HG02571 (cell line): ENCODE data around the gene NEU2.
"Not testable (repeated sequence)": the region's sequence is repeated elsewhere in the genome, so short reads cannot be mapped to it uniquely, and the experiment has no call there.

Experiments used
- ATAC-seq: cut with Tn5 transposase; IDR thresholded peaks from one replicate; pipeline ENCODE4 v1.9.1; 2021; ENCODE audit warnings: mild to moderate bottlenecking, moderate library complexity; ENCODE audit not compliant: unreplicated experiment

Gene NEU2

DNA sequence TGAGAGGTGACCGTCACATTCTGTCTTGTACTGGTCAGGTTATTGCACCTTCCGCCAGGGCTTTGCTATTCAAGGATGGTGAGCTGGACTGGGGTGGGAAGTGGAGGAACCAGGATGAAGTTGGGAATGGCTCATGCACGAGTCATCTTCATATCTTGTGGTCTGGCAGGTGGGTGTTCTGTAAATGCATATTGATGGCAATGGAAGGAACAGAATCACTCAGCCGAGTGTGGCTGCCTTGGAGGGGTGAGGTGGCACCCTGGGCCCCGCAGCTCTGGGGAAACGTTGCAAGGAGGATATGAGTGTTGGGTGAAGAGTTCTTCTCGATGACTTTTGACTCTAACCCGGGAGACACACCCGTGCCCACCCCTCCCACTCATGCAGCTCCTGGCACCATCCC lies 1.2 kb downstream of the NEU2 start:
- ATAC-seq = no peak

DNA sequence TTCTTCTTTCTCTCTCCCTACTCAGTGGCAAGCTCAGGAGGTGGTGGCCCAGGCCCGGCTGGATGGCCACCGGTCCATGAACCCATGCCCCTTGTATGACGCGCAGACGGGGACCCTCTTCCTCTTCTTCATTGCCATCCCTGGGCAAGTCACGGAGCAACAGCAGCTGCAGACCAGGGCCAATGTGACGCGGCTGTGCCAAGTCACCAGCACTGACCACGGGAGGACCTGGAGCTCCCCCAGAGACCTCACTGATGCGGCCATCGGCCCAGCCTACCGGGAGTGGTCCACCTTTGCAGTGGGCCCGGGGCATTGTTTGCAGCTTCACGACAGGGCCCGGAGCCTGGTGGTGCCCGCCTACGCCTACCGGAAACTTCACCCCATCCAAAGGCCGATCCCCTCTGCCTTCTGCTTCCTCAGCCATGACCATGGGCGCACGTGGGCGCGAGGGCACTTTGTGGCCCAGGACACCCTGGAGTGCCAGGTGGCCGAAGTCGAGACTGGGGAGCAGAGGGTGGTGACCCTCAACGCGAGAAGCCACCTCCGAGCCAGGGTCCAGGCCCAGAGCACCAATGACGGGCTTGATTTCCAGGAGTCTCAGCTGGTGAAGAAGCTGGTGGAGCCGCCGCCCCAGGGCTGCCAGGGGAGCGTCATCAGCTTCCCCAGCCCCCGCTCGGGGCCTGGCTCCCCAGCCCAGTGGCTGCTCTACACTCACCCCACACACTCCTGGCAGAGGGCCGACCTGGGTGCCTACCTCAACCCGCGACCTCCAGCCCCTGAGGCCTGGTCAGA lies 1.8 kb downstream of the NEU2 start:
- ATAC-seq = no peak

DNA sequence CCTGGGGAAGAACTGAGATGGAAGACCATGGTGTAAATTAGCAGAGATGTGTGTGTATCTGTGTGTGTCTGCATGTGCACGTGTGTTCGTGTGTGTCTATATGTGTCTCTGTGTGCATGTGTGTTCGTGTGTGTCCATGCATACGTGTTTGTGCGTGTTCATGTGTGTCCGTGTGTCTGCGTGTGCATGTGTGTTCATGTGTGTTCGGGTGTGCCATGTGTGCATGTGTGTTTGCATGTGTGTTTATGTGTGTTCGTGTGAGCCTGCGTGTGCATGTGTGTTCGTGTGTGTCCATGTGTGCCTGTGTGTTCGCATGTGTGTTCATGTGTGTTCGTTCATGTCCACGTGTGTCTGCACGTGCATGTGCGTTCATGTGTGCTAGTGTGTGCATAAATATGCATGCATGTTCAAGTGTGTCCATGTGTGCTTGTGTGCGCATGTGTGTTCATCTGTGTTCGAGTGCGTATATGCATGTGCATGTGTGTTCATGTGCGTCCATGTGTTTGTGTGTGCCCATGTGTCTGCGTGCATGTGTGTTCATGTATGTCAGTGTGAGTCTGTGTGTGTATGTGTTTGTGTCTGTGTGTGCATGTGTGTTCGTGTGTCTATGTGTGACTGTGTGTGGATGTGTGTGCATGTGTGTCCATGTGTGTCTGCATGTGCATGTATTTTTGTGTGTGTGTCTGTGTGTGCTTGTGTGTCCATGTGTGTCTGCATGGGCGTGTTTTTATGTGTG lies 3.1 kb downstream of the NEU2 start:
- no peak for ATAC-seq

DNA sequence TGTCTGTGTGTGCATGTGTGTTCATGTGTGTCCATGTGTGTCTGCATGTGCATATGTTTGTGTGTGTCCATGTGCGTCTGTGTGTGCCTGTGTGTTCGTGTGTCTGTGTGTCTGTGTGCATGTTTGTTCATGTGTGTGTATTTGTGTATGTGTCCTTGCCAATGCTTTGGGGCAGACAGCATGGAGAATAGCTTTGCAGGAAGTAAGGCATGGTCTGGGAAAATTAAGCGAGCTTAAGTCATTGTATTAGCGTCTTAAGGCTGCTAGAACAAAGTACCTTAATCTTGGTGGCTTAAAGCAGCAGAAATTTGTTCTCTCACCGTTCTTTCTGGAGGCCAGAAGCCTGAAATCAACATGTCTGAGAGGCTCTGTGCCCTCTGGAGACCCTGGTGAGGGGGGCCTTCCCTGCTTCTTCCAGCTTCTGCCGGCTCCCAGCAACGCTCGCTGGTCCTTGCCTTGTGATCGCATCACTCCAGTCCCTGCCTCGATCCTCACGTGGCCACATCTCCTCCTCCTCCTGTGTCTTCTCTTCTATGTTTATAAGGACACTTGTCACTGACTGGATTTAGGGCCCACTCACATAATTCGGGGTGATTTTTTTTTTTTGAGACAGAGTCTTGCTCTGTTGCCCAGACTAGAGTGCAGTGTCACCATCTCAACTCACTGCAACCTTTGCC lies 3.8 kb downstream of the NEU2 start:
- ATAC-seq = no peak

DNA sequence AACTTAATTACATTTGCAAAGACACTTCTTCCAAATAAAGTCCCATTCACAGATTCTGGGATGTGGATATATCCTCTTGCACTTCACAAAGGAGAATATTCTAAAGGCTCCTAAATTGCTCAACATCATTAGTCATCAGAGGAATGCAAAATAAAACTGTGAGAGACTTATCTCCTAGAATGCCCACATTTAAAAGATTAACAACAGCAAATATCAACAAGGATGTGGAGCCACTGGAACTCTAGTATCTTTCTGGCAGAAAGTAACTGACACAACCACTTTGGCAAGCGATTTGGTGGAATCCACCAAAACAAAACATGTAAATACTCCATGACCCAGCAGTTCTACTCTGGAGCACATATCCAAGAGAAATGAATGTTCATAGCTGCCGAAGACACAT lies 4.6 kb downstream of the NEU2 start:
- ATAC-seq = no peak

DNA sequence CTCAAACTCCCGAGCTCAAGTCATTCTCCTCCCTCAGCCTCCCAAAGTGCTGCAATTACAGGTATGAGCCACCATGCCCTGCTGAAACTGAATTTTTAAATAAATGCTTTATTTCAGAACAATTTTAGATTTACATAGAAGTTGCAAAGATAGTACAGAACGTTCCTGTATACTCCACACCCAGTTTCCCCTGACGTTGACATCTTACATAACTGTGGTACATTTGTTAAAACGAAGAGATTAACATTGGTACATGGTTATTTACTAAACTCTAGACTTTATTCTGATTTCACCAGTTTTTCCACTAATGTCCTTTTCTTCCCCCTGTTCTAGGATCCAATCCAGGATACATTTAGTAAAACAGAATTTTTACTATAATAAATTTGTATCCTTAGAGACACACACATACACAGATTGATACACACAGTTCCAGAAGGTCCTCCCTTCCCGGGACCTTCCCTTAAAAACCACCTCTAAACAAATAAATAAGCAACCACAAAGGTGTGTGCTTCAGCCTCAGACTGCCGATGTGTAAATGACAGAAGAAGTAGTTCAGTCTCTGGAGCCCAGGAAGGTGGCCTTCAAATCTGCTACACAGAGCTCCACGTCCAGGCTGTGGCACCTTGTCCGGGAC lies 6.9 kb downstream of the NEU2 start:
- ATAC-seq = no peak

DNA sequence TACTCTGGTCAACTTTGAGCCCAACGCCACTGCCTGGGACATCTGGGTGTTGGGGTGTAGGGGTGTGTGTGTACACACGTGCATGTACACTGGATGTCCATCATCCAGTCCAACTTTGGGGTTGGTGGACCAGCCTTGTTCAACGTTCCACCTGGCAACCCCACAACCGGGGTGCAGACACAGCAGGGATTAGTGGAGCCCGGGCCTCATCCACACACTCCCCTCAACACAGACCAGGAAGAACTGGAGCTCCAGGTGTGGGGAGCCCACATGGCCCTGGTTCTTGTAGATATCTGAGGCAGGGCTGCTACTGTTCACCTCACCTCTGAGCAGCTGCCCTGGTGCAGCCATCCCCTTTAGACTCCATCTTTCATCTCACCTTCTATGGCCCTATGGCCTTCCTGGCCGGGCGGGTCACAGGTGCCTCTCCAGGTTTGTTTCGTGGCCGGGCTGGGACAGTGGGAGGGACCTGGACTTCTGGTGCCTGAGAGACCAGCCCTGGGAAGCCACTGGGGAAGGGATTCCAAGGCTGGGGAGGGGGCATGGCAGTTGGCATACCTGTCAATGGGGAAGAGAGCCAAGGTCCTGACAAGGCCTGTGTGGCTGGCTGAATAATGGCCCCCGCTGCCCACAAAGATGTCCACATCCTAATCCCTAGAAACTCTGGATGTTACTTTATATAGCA lies 7.5 kb downstream of the NEU2 start:
- no peak for ATAC-seq

DNA sequence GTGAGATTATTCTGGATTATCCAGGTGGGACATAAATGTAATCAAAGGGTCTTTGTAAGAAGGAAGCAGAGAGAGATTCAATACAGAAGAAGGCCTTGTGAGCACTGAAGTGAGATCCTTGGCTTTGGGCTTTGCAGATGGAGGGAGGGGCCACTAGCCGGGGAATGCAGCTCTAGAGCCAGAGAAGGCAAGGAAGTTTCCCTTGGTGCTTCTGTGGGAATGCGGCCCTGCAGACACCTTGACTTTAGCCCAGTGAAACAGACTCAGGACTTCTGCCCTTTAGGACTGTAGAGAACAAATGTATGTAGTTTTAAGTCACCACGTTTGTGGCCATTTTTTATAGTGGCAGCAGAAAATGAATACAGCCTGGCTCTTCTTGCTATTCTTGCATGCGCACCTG lies 8.1 kb downstream of the NEU2 start:
- no peak for ATAC-seq

DNA sequence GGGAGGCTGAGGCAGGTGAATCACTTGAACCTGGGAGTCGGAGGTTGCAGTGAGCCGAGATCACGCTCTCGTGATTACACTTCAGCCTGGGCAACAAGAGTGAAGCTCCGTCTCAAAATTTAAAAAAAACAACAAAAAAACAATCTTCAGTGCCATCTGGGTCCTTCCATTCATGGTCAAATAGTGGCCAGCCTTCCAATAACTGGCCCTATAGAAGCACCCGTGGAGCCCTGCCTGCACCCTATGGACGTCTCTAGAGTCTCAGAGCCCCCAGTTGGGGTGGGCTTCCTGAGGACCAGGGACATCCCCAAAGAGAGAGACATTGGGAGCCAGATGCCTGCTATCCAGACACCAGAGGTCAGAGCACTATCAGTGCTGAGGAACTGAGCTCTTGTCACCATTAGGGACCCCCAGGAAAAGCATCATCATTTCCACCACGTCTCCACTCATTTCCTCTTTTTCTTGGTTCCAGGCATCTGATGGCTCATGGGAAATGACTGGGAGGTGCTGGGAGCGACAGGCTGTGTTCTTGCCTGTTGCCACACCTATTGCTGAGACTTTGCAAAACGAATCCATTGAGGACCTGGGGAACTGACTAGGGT lies 9.4 kb downstream of the NEU2 start:
- ATAC-seq = no peak

DNA sequence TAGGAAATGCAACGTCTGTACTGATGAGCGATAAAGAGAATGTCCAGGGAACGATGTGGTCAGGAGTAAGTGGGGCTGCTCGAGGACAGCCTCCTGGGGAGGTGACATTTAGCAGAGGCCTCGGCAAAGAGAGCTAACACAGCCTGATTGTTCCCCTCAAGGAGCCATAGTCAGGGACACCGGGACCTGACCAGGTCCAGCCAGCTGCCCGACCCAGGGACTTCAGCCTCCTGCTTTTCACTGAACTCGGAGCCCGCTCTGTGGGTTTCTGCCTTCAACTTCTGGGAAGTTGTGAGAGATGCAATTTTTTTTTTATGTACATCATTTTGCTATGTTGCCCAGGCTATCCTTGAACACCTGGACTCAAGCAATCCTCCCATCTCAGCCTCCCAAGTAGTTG lies 10.1 kb downstream of the NEU2 start:
- ATAC-seq = no peak

DNA sequence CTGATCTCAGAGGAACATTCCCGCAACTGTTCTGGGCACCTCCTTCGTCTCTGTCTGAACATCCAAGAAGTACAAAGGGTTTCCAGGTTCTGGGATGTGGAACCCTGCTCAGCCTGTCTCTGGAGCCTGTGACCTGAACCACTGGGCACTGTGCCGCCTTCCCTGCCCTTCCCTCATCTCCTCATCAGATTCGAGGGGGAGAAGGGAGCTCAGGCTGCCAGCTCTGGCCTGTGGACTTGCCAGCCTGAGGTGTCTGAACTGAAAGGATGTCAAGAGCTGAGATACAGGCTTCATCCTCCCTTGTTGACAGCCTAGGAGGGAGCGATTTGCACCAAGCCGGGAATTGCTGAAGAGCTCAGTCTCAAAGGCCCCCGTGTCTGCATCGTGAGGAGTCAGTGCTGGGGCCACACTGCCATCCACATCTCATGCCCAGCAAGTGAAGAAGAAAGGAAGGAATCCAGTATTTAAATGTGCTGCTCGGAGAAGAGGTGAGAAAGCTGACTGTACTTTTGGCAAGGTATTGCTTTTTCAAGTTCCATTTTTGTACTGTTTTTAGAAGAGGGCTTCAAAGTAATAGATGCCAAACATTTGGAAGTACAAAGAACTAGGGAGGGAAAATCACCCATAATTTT lies 12.6 kb downstream of the NEU2 start:
- ATAC-seq = no peak

DNA sequence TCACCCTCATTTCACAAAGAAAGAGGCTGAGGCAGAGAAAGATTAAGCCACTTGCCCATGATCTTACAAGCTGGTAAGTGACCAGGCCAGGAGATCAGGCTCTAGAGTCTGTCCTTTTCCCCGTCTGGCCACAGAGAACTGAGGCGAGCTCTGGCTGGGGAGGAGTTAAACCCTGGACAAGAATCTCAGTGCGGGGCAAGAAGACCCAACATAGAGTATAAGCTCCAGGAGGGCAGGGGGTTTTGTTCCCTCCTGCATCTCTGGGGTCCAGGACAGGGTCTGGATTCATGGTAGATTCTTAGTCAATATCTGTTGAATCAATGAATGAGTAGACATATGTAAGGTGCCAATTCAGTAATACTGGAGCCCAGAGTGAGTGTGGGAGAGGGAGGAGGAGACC lies 14.7 kb downstream of the NEU2 start:
- no peak for ATAC-seq

DNA sequence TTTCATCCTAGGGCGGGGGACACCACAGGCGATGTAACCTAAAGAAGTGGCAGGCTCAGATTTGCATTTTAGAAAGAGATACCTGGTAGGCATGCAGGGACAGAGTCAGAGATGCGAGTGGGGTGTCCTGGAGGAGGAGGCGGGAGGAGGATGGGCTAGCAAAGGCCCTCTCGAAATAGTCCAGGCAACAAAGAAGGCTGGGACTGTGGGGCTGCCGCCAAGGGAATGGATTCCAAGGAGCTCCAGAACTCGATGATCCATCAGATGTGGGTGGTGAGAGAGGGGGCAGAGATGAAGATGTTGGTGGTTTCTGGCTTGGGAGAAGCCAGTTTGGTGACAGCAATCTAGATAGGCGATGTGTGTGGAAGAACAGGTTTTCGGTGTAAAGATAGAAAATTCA lies 15.2 kb downstream of the NEU2 start:
- no peak for ATAC-seq

DNA sequence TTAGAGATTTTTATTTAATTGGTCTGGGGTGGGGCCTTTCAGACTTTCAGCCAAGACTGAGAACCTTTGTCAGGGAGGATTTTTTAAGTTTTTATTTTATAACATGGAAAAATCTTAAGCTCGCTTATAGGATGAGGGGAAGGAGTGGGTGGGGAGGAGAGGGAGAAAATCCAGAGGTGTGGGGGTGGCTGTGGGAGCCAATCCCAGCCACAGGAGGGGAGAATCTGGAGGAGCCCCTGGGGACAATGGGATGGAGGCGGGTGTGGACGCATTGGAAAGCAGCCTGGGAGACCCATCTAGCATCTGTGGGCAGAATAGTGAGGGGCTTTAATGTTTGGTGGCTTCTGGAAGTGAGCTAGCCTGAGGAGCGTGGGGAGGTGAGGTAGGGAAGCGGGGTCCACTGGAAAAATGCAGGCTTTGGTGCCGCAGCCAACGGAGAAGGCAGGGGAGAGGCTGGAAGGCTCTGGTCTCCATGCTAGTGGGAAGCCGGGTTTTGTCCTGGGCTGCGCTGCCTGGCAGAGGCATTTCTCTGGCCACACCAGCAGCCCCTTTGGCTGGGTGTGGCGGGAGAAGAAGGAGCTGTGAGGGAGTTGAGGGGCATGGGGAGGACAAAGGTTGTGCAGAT lies 16.2 kb downstream of the NEU2 start:
- ATAC-seq = no peak

DNA sequence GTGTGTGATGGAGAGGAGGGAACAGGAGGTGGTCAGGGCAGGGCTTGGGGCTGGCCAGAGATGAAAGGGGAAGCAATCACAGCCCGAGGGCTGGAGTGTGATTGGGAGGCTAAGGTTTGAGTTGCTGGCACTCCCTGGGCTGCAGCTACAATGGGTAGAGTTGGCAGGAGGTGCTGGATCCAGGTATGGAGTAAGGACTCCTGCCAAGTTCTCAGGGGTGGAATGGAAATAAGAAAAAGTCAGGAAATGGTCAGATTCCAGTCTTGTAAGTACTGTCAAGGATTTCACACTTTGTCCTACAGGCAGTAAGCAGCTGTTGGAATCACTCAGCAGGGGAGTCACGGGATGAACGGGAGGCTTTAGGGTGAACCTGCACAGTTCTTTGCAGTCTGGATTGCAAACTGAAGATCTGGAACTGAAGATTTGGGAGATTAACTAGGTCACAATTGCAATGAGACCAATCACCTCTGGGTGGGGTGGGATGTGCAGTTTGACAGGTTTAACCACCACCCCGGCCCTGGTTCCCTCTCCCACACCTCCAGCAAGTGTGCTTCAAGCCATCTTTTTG lies 16.8 kb downstream of the NEU2 start:
- no peak for ATAC-seq

DNA sequence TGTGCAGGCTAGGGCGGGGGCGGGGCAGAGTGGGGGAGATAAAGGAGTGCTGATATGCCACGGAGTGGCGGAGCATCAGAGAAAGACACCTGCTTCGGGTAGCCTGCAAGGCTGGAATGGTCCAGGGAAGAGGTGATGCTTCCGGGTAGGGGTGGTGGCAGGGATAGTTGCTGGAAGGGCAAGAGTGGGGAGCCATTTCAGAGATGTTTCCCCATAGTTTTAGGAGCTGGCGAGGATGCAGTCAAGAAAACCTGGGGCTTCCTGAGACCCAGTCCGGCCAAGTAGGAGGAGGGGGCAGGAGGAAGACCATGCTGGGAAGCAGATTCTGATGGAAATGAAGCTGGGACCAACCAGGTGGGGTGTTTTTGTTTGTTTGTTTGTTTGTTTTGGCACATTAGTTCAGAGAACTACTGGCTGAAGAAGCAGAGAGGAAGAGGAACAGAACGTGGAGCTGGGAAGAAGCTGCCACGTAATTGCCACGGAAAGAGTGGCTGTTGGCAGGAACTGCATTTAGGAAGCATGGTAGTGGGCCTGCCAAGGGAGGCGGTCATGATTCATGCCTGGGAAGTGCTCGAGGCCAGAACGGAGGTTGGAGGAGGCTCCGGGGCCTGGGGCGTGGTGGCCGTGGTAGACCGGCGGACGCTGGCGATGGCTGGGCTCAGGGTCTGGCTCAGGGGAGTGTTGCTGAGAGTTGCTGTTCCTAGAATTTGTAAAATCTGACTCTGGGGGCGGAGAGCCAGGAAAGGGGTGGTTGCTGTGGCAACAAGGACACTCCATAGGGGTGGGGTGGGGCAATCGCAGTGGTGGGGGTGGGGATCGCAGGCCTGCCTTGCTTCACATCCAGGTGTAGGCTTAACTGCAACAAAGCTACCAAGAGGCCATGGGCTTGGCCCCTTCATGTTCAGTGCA lies 19.0 kb downstream of the NEU2 start:
- ATAC-seq = no peak

DNA sequence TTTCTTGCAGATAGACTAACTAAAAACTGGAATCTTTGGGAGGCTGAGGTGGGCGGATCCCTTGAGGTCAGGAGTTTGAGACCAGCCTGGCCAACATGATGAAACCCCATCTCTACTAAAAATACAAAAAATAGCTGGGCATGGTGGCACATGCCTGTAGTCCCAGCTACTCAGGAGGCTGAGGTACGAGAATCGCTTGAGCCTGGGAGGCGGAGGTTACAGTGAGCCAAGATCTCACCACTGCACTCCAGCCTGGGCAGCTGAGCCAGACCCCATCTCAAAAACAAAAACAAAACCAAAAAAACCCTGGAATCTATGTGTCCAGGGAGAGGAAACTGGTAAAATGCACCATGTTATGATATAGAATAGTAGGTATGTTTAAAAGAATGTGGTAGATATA lies 20.0 kb downstream of the NEU2 start:
- ATAC-seq = not testable (repeated sequence)
